HEK293 (cell line): ENCODE results near the gene KDM3B.

Experiments
- CTCF ChIA-PET: fragments of 350-600 bp; formaldehyde crosslinking; extraction: SDS; loops from one replicate; lab custom pipeline; 2021; ENCODE audit warnings: antibody characterized with exemption; lab: Yijun Ruan, JAX
- POLR2A ChIA-PET: fragments of 300-600 bp; formaldehyde crosslinking; extraction: SDS; loops from one replicate; lab custom pipeline; 2020; ENCODE audit warnings: antibody characterized with exemption, inconsistent platforms; lab: Yijun Ruan, JAX
- H3K27ac ChIP-seq: fragments of 200-500 bp; sonication (Bioruptor generic); 2 replicates; pipeline ENCODE4 v1.5.1; 2014; ENCODE audit warnings: low read depth, low read length, control low read depth, inconsistent platforms; ENCODE audit errors: extremely low read depth
- H3K36me3 ChIP-seq, 2 experiments: fragments of 200-500 bp in 1 of 2; sonication (Bioruptor generic) in 1 of 2; 1 replicate in 1 of 2; 2 replicates in 1 of 2; pipeline ENCODE4 v1.5.1; 2014 to 2017; ENCODE audit warnings: inconsistent platforms in 2 of 2, low read length in 2 of 2; ENCODE audit not compliant: control insufficient read depth in 2 of 2, insufficient read depth in 1 of 2
- H3K4me1 ChIP-seq: fragments of 200-500 bp; sonication (Bioruptor generic); 2 replicates; pipeline ENCODE4 v1.5.1; 2014; ENCODE audit warnings: mild to moderate bottlenecking, low read length, inconsistent platforms; ENCODE audit not compliant: control insufficient read depth, insufficient read depth
- H3K4me3 ChIP-seq: 2 replicates; pipeline ENCODE4 v1.5.1; 2011; ENCODE audit warnings: low read depth, mild to moderate bottlenecking, control low read depth, low read length, moderate library complexity
- H3K9me3 ChIP-seq: fragments of 200-500 bp; sonication (Bioruptor generic); 2 replicates; pipeline ENCODE4 v1.5.1; 2014; ENCODE audit warnings: low read depth, low read length, inconsistent platforms; ENCODE audit not compliant: control insufficient read depth, insufficient read depth
- GLIS1 ChIP-seq: fragments of 450-650 bp; formaldehyde crosslinking; IDR thresholded peaks from 2 replicates; pipeline ENCODE4 v1.5.1; 2016; ENCODE audit warnings: missing biosample characterization, missing genetic modification characterization
- MYNN ChIP-seq: fragments of 450-650 bp; formaldehyde crosslinking; IDR thresholded peaks from 2 replicates; pipeline ENCODE4 v1.5.1; 2016; ENCODE audit warnings: missing biosample characterization, missing genetic modification characterization, borderline replicate concordance
- PRDM2 ChIP-seq: fragments of 450-650 bp; formaldehyde crosslinking; IDR thresholded peaks from 2 replicates; pipeline ENCODE4 v1.5.1; 2016; ENCODE audit warnings: missing biosample characterization, missing genetic modification characterization, borderline replicate concordance
- SCRT1 ChIP-seq: fragments of 450-650 bp; formaldehyde crosslinking; IDR thresholded peaks from 2 replicates; pipeline ENCODE4 v1.5.1; 2016; ENCODE audit warnings: missing biosample characterization, missing genetic modification characterization, borderline replicate concordance
- SCRT2 ChIP-seq: fragments of 450-650 bp; formaldehyde crosslinking; IDR thresholded peaks from 2 replicates; pipeline ENCODE4 v1.5.1; 2016; ENCODE audit warnings: missing biosample characterization, missing genetic modification characterization
- ZBTB17 ChIP-seq: fragments of 450-650 bp; formaldehyde crosslinking; IDR thresholded peaks from 2 replicates; pipeline ENCODE4 v1.5.1; 2016; ENCODE audit warnings: missing biosample characterization, missing genetic modification characterization
- ZBTB20 ChIP-seq: fragments of 450-650 bp; formaldehyde crosslinking; IDR thresholded peaks from 2 replicates; pipeline ENCODE4 v1.5.1; 2016; ENCODE audit warnings: missing biosample characterization, missing genetic modification characterization
- ZBTB49 ChIP-seq: fragments of 450-650 bp; formaldehyde crosslinking; IDR thresholded peaks from 2 replicates; pipeline ENCODE4 v1.5.1; 2016; ENCODE audit warnings: missing biosample characterization, missing genetic modification characterization, low read depth
- ZFHX2 ChIP-seq: fragments of 450-650 bp; formaldehyde crosslinking; conservative IDR thresholded peaks from 2 replicates; pipeline ENCODE4 v1.5.1; 2016; ENCODE audit warnings: missing biosample characterization, missing genetic modification characterization
- ZNF274 ChIP-seq, 2 experiments: fragments of 200-500 bp in 1 of 2; fragments of 450-650 bp in 1 of 2; sonication (Bioruptor generic) in 1 of 2; formaldehyde crosslinking in 1 of 2; IDR thresholded peaks; 2 replicates each; pipeline versions ENCODE4 v1.5.1 to v1.6.1; 2014 to 2016; ENCODE audit warnings: borderline replicate concordance in 1 of 2, inconsistent platforms in 1 of 2, low read length in 1 of 2, missing biosample characterization in 1 of 2, missing genetic modification characterization in 1 of 2
- ZNF280C ChIP-seq: fragments of 450-650 bp; formaldehyde crosslinking; IDR thresholded peaks from 2 replicates; pipeline ENCODE4 v1.5.1; 2016; ENCODE audit warnings: missing biosample characterization, missing genetic modification characterization
- ZNF404 ChIP-seq: fragments of 450-650 bp; formaldehyde crosslinking; IDR thresholded peaks from 2 replicates; pipeline ENCODE4 v1.5.1; 2017; ENCODE audit warnings: missing biosample characterization, missing genetic modification characterization
- ZNF423 ChIP-seq: fragments of 450-650 bp; formaldehyde crosslinking; IDR thresholded peaks from 2 replicates; pipeline ENCODE4 v1.5.1; 2016; ENCODE audit warnings: missing biosample characterization, missing genetic modification characterization
- ZNF510 ChIP-seq: fragments of 450-650 bp; formaldehyde crosslinking; IDR thresholded peaks from 2 replicates; pipeline ENCODE4 v1.5.1; 2018; ENCODE audit warnings: mild to moderate bottlenecking, missing genetic modification characterization, missing biosample characterization; ENCODE audit not compliant: insufficient replicate concordance
- ZNF830 ChIP-seq: fragments of 450-650 bp; IDR thresholded peaks from 2 replicates; pipeline ENCODE4 v1.5.0; 2018; ENCODE audit warnings: missing biosample characterization, missing genetic modification characterization, low read depth, mild to moderate bottlenecking, moderate library complexity
- ZSCAN5A ChIP-seq: fragments of 450-650 bp; formaldehyde crosslinking; IDR thresholded peaks from 2 replicates; pipeline ENCODE4 v1.5.1; 2016; ENCODE audit warnings: missing biosample characterization, missing genetic modification characterization

The KDM3B gene

GRCh38 chr5:138360941-138361452, 8.5 kb downstream of the KDM3B start:
- ChIA-PET POLR2A (no interaction called here), CTCF (interaction anchor here (1.0 to 1.7 kb wide), 2 partner anchors 8 to 9 kb away, joined by 3 to 6 read pairs; partner anchors contain the start of gene KDM3B)
- H3K36me3 ChIP-seq, result peaks cover 0 to 4% of the 10 kb centered on the region in 2 experiments; a peak in 1 of 3 replicates
- TF ChIP-seq ZBTB17 (peak; percentile 44), ZNF510 (tag by site-specific recombination) (no peak), ZBTB20 (0 out of 2 replicates have a peak, but pooled peaks have one; percentile 34), ZNF280C (tag by site-specific recombination) (no peak), MYNN (tag by site-specific recombination) (no peak), GLIS1 (tag by site-specific recombination) (peak; percentile 31; the same call in 1 of the 2 replicates), SCRT1 (tag by site-specific recombination) (peak; percentile 90), SCRT2 (tag by site-specific recombination) (peak; percentile 94), ZNF830 (tag by site-specific recombination) (no peak)
- H3K4me1 ChIP-seq, result peaks cover 9% of the 10 kb centered on the region
- H3K4me3 ChIP-seq, result no peak overlapping the region
- H3K9me3 ChIP-seq, result no peaks in the 10 kb centered on the region
- H3K27ac ChIP-seq, result no peak overlapping the region

GRCh38 chr5:138364576-138364975, 12.1 kb downstream of the KDM3B start:
- ChIA-PET CTCF (interaction anchor here (2.4 kb wide), 1 partner anchor 12 kb away, joined by 14 read pairs; the partner anchor contains the start of gene KDM3B), POLR2A (no interaction called here)
- Histone ChIP-seq H3K4me3 (no peak overlapping the region), H3K9me3 (no peaks in the 10 kb centered on the region), H3K36me3 (peaks cover 0 to 4% of the 10 kb centered on the region in 2 experiments; a peak in 1 of 3 replicates), H3K4me1 (peaks cover 25% of the 10 kb centered on the region), H3K27ac (no peak overlapping the region)
- TF ChIP-seq ZNF274 (IDR thresholded peaks at IDR 0.05; ENCODE audit: low read length), result no peak
- TF ChIP-seq ZNF274 (tag by site-specific recombination; IDR thresholded peaks at IDR 0.05; ENCODE audit: borderline replicate concordance), result no peak
- TF ChIP-seq ZFHX2 (tag by site-specific recombination), result no peak
- TF ChIP-seq ZBTB49, result no peak
- no peak for TF ChIP-seq PRDM2 (tag by site-specific recombination)
- TF ChIP-seq ZSCAN5A, result no peak
- no peak for TF ChIP-seq ZNF404 (tag by site-specific recombination)
- no peak for TF ChIP-seq ZNF423 (tag by site-specific recombination)
